ENCODE measurements around the gene MMP25. TPM values are rescaled to one million over a fixed set of nuclear protein-coding genes. Genes with fewer than 3 reads are reported as not detected.
"Not testable (repeated sequence)": the region's sequence is repeated elsewhere in the genome, so short reads cannot be mapped to it uniquely, and the experiment has no call there.

The MMP25 gene
- total RNA-seq, 1 donor from 2014 or later = 0.19 TPM

DNA sequence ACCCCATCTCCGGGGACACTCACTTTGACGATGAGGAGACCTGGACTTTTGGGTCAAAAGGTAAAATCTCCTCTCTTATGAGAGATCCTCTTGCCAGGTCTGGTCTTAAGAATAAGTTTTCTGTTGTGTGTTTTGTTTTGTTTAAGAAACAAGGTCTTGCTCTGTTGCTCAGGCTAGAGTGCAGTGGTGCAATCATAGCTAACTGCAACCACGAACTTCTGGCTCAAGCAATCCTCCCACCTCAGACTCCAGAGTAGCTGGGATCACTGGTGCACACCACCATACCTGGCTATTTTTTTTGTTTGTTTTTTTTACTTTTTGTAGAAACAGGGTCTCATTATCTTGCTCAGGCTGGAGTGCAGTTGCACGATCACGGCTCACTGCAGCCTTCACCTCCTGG lies 4.1 kb downstream of the MMP25 start:
- Mint-ChIP-seq H3K4me1 (ENCODE audit: low read depth) (peaks cover 7% of the 10 kb centered on the region), H3K27ac (no peak overlapping the region), H3K4me3 (ENCODE audit: low read depth) (no peak overlapping the region), H3K36me3 (ENCODE audit: insufficient read depth) (peaks cover 11% of the 10 kb centered on the region), H3K9me3 (ENCODE audit: low read depth) (no peaks in the 10 kb centered on the region), H3K27me3 (peaks cover 49% of the 10 kb centered on the region)
- TF ChIP-seq, protein P1, sequence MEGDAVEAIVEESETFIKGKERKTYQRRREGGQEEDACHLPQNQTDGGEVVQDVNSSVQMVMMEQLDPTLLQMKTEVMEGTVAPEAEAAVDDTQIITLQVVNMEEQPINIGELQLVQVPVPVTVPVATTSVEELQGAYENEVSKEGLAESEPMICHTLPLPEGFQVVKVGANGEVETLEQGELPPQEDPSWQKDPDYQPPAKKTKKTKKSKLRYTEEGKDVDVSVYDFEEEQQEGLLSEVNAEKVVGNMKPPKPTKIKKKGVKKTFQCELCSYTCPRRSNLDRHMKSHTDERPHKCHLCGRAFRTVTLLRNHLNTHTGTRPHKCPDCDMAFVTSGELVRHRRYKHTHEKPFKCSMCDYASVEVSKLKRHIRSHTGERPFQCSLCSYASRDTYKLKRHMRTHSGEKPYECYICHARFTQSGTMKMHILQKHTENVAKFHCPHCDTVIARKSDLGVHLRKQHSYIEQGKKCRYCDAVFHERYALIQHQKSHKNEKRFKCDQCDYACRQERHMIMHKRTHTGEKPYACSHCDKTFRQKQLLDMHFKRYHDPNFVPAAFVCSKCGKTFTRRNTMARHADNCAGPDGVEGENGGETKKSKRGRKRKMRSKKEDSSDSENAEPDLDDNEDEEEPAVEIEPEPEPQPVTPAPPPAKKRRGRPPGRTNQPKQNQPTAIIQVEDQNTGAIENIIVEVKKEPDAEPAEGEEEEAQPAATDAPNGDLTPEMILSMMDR (IDR thresholded peaks at IDR 0.05; ENCODE audit: unreplicated experiment) = no peak
- DNase-seq (ENCODE audit: low spot score, unreplicated experiment) = no peak

- Mint-ChIP-seq H3K9me3 (ENCODE audit: low read depth) (no peaks in the 10 kb centered on the region), H3K27ac (no peak overlapping the region), H3K4me3 (ENCODE audit: low read depth) (no peak overlapping the region), H3K27me3 (peaks cover 49% of the 10 kb centered on the region), H3K4me1 (ENCODE audit: low read depth) (peaks cover 7% of the 10 kb centered on the region), H3K36me3 (ENCODE audit: insufficient read depth) (peaks cover 11% of the 10 kb centered on the region)
- no peak for DNase-seq (ENCODE audit: low spot score, unreplicated experiment)
- TF ChIP-seq, protein P1 (IDR thresholded peaks at IDR 0.05; ENCODE audit: unreplicated experiment) = no peak
Observed at GRCh38 chr16:3051009-3051408, 4.6 kb downstream of the MMP25 start.

DNA sequence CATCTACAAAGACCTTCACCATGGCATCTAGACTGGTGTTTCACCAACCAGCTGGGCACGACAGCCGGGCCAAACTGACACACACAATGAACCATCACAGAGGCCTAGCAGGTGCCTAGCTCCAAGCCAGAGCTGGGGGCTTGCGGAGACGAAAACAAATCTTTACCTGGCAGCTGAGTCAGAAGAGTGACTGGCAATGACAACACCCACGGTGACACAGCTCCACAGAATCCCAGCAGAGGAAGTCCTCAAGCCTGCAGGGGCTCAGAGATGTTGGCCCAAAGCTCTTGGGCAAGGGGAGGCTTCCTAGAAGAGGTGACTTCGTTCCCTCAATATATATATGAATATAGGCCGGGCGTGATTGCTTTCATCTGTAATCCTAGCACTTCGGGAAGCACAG lies 5.1 kb downstream of the MMP25 start:
- no peak for DNase-seq (ENCODE audit: low spot score, unreplicated experiment)
- no peaks in the 10 kb centered on the region for H3K9me3 Mint-ChIP-seq (ENCODE audit: low read depth)
- H3K4me3 Mint-ChIP-seq (ENCODE audit: low read depth) = no peak overlapping the region
- H3K4me1 Mint-ChIP-seq (ENCODE audit: low read depth) = peaks cover 7% of the 10 kb centered on the region
- TF ChIP-seq, protein P1 (IDR thresholded peaks at IDR 0.05; ENCODE audit: unreplicated experiment) = no peak
- peaks cover 11% of the 10 kb centered on the region for H3K36me3 Mint-ChIP-seq (ENCODE audit: insufficient read depth)
- peak overlapping the region; percentile 34 for H3K27ac Mint-ChIP-seq
- H3K27me3 Mint-ChIP-seq = peaks cover 49% of the 10 kb centered on the region

GRCh38 chr16:3052571-3053329 lies 6.4 kb downstream of the MMP25 start:
- not testable (repeated sequence) for H3K27ac Mint-ChIP-seq; H3K9me3 Mint-ChIP-seq (ENCODE audit: low read depth); H3K4me3 Mint-ChIP-seq (ENCODE audit: low read depth); H3K4me1 Mint-ChIP-seq (ENCODE audit: low read depth); DNase-seq (ENCODE audit: low spot score, unreplicated experiment)
- Mint-ChIP-seq H3K27me3 (peaks cover 46% of the 10 kb centered on the region), H3K36me3 (ENCODE audit: insufficient read depth) (peaks cover 13% of the 10 kb centered on the region)

DNA sequence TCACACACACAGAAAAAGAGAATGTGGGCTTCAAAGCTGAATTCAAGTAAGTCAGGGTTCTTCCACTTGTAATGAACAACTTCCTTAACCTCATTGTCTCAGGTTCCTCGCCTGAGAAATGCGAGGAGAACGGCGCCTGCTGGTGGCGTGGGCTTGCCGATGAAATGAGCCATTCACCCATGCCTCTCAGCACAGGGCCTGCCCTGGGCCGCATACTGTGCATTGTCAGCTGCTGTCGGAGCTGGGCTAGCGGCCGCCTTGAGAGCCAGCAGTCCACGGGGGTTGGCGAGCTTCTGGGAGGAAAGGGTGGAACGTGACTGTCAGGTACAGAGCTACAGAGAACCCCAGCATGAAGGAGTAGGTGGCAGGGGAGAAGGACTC lies 7.0 kb downstream of the MMP25 start:
- not testable (repeated sequence) for DNase-seq (ENCODE audit: low spot score, unreplicated experiment); H3K4me1 Mint-ChIP-seq (ENCODE audit: low read depth); H3K27ac Mint-ChIP-seq; H3K4me3 Mint-ChIP-seq (ENCODE audit: low read depth); H3K9me3 Mint-ChIP-seq (ENCODE audit: low read depth)
- H3K36me3 Mint-ChIP-seq (ENCODE audit: insufficient read depth) = peaks cover 13% of the 10 kb centered on the region
- peaks cover 40% of the 10 kb centered on the region for H3K27me3 Mint-ChIP-seq

GRCh38 chr16:3054965-3055733 lies 8.8 kb downstream of the MMP25 start:
- Mint-ChIP-seq H3K4me1 (ENCODE audit: low read depth) (peaks cover 12% of the 10 kb centered on the region), H3K9me3 (ENCODE audit: low read depth) (no peaks in the 10 kb centered on the region), H3K27me3 (peaks cover 28% of the 10 kb centered on the region), H3K4me3 (ENCODE audit: low read depth) (no peak overlapping the region), H3K36me3 (ENCODE audit: insufficient read depth) (peaks cover 13% of the 10 kb centered on the region), H3K27ac (no peak overlapping the region)
- DNase-seq (ENCODE audit: low spot score, unreplicated experiment) = no peak
- TF ChIP-seq, protein P1 (IDR thresholded peaks at IDR 0.05; ENCODE audit: unreplicated experiment) = no peak

- Mint-ChIP-seq H3K4me1 (ENCODE audit: low read depth) (peaks cover 12% of the 10 kb centered on the region), H3K27me3 (peaks cover 27% of the 10 kb centered on the region), H3K36me3 (ENCODE audit: insufficient read depth) (peaks cover 13% of the 10 kb centered on the region)
- H3K9me3 Mint-ChIP-seq (ENCODE audit: low read depth); DNase-seq (ENCODE audit: low spot score, unreplicated experiment); H3K27ac Mint-ChIP-seq; H3K4me3 Mint-ChIP-seq (ENCODE audit: low read depth): not testable (repeated sequence)
Observed at GRCh38 chr16:3055734-3056115, 9.4 kb downstream of the MMP25 start.

All from progenitor cell of endocrine pancreas (in vitro differentiated cells).